Astrocyte (in vitro differentiated cells and primary cell): Measurements from ENCODE around the gene PHF12.

Experiments
- EZH2 ChIP-seq: IDR thresholded peaks from 2 replicates; pipeline ENCODE4 v1.6.1; 2012; ENCODE audit warnings: mild to moderate bottlenecking, low read length, inconsistent platforms; ENCODE audit not compliant: insufficient read depth
- TF ChIP-seq, protein P1 (sequence below): IDR thresholded peaks from 2 replicates; pipeline ENCODE4 v1.5.1; 2011; ENCODE audit warnings: low read depth, mild to moderate bottlenecking, inconsistent platforms, low read length, moderate library complexity; ENCODE audit not compliant: insufficient read depth

DNA sequence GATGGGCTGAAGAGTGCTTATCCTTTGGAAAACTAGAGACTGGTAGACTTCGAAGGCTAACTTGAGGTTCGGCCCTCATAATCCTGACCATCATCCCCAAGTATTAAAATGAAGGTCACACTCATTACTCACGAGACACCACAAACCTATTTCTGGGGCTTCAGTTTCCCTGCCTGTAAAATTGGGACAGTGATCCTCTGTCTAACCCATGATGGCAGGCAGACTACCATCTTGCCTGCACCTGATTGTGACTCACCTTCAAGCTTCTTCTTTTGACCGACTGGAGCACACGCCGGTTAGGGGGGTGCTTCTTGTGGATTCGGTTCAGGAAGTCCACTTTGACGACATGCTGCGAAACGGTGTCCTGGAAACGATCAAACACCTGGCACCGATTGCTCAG lies 34.3 kb downstream of the PHF12 start:
- TF ChIP-seq, protein P1, sequence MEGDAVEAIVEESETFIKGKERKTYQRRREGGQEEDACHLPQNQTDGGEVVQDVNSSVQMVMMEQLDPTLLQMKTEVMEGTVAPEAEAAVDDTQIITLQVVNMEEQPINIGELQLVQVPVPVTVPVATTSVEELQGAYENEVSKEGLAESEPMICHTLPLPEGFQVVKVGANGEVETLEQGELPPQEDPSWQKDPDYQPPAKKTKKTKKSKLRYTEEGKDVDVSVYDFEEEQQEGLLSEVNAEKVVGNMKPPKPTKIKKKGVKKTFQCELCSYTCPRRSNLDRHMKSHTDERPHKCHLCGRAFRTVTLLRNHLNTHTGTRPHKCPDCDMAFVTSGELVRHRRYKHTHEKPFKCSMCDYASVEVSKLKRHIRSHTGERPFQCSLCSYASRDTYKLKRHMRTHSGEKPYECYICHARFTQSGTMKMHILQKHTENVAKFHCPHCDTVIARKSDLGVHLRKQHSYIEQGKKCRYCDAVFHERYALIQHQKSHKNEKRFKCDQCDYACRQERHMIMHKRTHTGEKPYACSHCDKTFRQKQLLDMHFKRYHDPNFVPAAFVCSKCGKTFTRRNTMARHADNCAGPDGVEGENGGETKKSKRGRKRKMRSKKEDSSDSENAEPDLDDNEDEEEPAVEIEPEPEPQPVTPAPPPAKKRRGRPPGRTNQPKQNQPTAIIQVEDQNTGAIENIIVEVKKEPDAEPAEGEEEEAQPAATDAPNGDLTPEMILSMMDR, result no peak
- no peak for TF ChIP-seq EZH2
